Neural cell (in vitro differentiated cells): Measurements from ENCODE around the gene THBS2. TPM values are rescaled to one million over a fixed set of nuclear protein-coding genes. Genes with fewer than 3 reads are reported as not detected.

ENCODE experiments used
- H2AFZ ChIP-seq: fragments of 200-600, 300-800 bp; sonication (generic), shearing (Covaris generic); 2 replicates; pipeline ENCODE4 v1.6.0; 2014; ENCODE audit warnings: low read depth, mild to moderate bottlenecking, antibody characterized with exemption, low read length, moderate library complexity
- H3F3A ChIP-seq: fragments of 200-600 bp; shearing (Covaris generic); 2 replicates; pipeline ENCODE4 v1.6.1; 2016; ENCODE audit warnings: mild to moderate bottlenecking, moderate library complexity, mixed read lengths, antibody characterized with exemption, low read length; ENCODE audit not compliant: insufficient read depth, poor library complexity, severe bottlenecking
- H3K27ac ChIP-seq: fragments of 200-600, 300-800 bp; sonication (generic), shearing (Covaris generic); 2 replicates; pipeline ENCODE4 v1.5.1; 2014; ENCODE audit warnings: mild to moderate bottlenecking, low read length, moderate library complexity
- H3K27me3 ChIP-seq: fragments of 300-800, 200-600 bp; sonication (generic), shearing (Covaris generic); 2 replicates; pipeline ENCODE4 v1.6.0; 2014; ENCODE audit warnings: mild to moderate bottlenecking, low read depth, low read length, moderate library complexity; ENCODE audit not compliant: insufficient read depth
- H3K36me3 ChIP-seq: fragments of 300-800, 200-600 bp; sonication (generic), shearing (Covaris generic); 2 replicates; pipeline ENCODE4 v1.5.1; 2014; ENCODE audit warnings: mild to moderate bottlenecking, antibody characterized with exemption, low read length, moderate library complexity; ENCODE audit not compliant: insufficient read depth
- H3K4me2 ChIP-seq: fragments of 300-800, 200-600 bp; sonication (generic), shearing (Covaris generic); 2 replicates; pipeline ENCODE4 v1.6.0; 2014; ENCODE audit warnings: mild to moderate bottlenecking, low read length
- H3K4me3 ChIP-seq: fragments of 300-800, 200-600 bp; sonication (generic), shearing (Covaris generic); 2 replicates; pipeline ENCODE4 v1.5.1; 2014; ENCODE audit warnings: mild to moderate bottlenecking, low read length, moderate library complexity
- H3K79me2 ChIP-seq: fragments of 200-600 bp; shearing (Covaris generic); replicated peaks from 2 replicates; pipeline ENCODE4 v1.6.0; 2014; ENCODE audit warnings: mild to moderate bottlenecking, low read length, moderate library complexity; ENCODE audit not compliant: insufficient read depth
- H3K9ac ChIP-seq: fragments of 300-800, 200-600 bp; sonication (generic), shearing (Covaris generic); 2 replicates; pipeline ENCODE4 v1.6.1; 2016; ENCODE audit warnings: mild to moderate bottlenecking, low read length, mixed read lengths
- H3K9me2 ChIP-seq: fragments of 200-600 bp; shearing (Covaris generic); 2 replicates; pipeline ENCODE4 v1.6.1; 2016; ENCODE audit warnings: mild to moderate bottlenecking, low read length, mixed read lengths; ENCODE audit not compliant: insufficient read depth
- H3K9me3 ChIP-seq: fragments of 200-600, 300-800 bp; sonication (generic), shearing (Covaris generic); 2 replicates; pipeline ENCODE4 v1.6.1; 2016; ENCODE audit warnings: mild to moderate bottlenecking, mixed run types, low read length, moderate library complexity, mixed read lengths
- H4K20me1 ChIP-seq: fragments of 200-600 bp; shearing (Covaris generic); 2 replicates; pipeline ENCODE4 v1.6.1; 2016; ENCODE audit warnings: mild to moderate bottlenecking, mixed run types; ENCODE audit not compliant: insufficient read depth
- CTCF ChIP-seq: fragments of 450-650 bp; IDR thresholded peaks from 2 replicates; pipeline ENCODE4 v1.5.1; 2014; ENCODE audit warnings: antibody characterized with exemption, mild to moderate bottlenecking, moderate library complexity; ENCODE audit not compliant: poor library complexity, severe bottlenecking
- EP300 ChIP-seq: fragments of 450-650 bp; conservative IDR thresholded peaks from 2 replicates; pipeline ENCODE4 v1.6.1; 2014; ENCODE audit warnings: antibody characterized with exemption, mild to moderate bottlenecking, moderate library complexity; ENCODE audit not compliant: poor library complexity, severe bottlenecking
- EZH2 ChIP-seq: fragments of 200-600, 300-800 bp; shearing (Covaris generic), sonication (generic); IDR thresholded peaks from 2 replicates; pipeline ENCODE4 v1.6.1; 2014; ENCODE audit warnings: antibody characterized with exemption, low read length, borderline replicate concordance, mild to moderate bottlenecking; ENCODE audit not compliant: insufficient read depth, poor library complexity, severe bottlenecking
- MXI1 ChIP-seq: fragments of 450-650 bp; conservative IDR thresholded peaks from 2 replicates; pipeline ENCODE4 v1.6.1; 2014; ENCODE audit warnings: antibody characterized with exemption, mild to moderate bottlenecking; ENCODE audit not compliant: poor library complexity, severe bottlenecking
- POLR2AphosphoS5 ChIP-seq: IDR thresholded peaks from 2 replicates; pipeline ENCODE4 v1.6.1; 2012
- RAD21 ChIP-seq: fragments of 450-650 bp; conservative IDR thresholded peaks from 2 replicates; pipeline ENCODE4 v1.6.1; 2014; ENCODE audit warnings: antibody characterized with exemption, mild to moderate bottlenecking, moderate library complexity
- REST ChIP-seq: IDR thresholded peaks from 2 replicates; pipeline ENCODE4 v1.6.1; 2012; ENCODE audit warnings: borderline replicate concordance
- SMC3 ChIP-seq: fragments of 450-650 bp; conservative IDR thresholded peaks from 2 replicates; pipeline ENCODE4 v1.6.1; 2014; ENCODE audit warnings: antibody characterized with exemption, mild to moderate bottlenecking, moderate library complexity; ENCODE audit not compliant: poor library complexity
- TAF1 ChIP-seq: IDR thresholded peaks from 2 replicates; pipeline ENCODE4 v1.6.1; 2012; ENCODE audit warnings: low read depth
- polyA plus RNA-seq: library from polyadenylated mRNA; depleted of rRNA; stranded (reverse); fragments of >200 nt; gene quantifications from 2 replicates; pipeline ENCODE4 v1.2.3, GENCODE V29; 2014

THBS2 gene
- polyA plus RNA-seq, 1 donor from 2014 or later = 0.88 TPM

GRCh38 chr6:169168302-169168630, 85.4 kb downstream of the THBS2 start:
- Histone ChIP-seq H2AFZ (no peak overlapping the region), H3K9ac (no peak overlapping the region)

GRCh38 chr6:169167581-169168301, 85.9 kb downstream of the THBS2 start:
- TF ChIP-seq EZH2 (no peak), RAD21 (no peak), TAF1 (no peak), SMC3 (no peak), CTCF (no peak), EP300 (no peak)
- Histone ChIP-seq H3K9me3 (no peaks in the 10 kb centered on the region), H3K4me3 (no peak overlapping the region), H3K4me2 (no peak overlapping the region), H4K20me1 (no peaks in the 10 kb centered on the region), H3K79me2 (no peaks in the 10 kb centered on the region), H3K36me3 (no peaks in the 10 kb centered on the region), H3K9ac (no peak overlapping the region), H3K27ac (no peak overlapping the region), H3K27me3 (no peaks in the 10 kb centered on the region), H2AFZ (no peak overlapping the region), H3F3A (no peaks in the 10 kb centered on the region), H3K9me2 (no peaks in the 10 kb centered on the region)

More at GRCh38 chr6:169168302-169168630, 85.4 kb downstream of the THBS2 start:
- no peak overlapping the region for H3K4me3 ChIP-seq
- H3K4me2 ChIP-seq = no peak overlapping the region
- no peaks in the 10 kb centered on the region for H3K9me2 ChIP-seq
- H3K27me3 ChIP-seq = no peaks in the 10 kb centered on the region
- H3F3A ChIP-seq = no peaks in the 10 kb centered on the region
- no peaks in the 10 kb centered on the region for H4K20me1 ChIP-seq
- H3K27ac ChIP-seq = no peak overlapping the region
- TF ChIP-seq SMC3 = no peak
- no peak for TF ChIP-seq EZH2
- no peak for TF ChIP-seq EP300
- TF ChIP-seq POLR2AphosphoS5 = no peak
- TF ChIP-seq TAF1 = no peak
- no peak for TF ChIP-seq RAD21
- TF ChIP-seq REST = no peak
- no peak for TF ChIP-seq MXI1
- no peak for TF ChIP-seq CTCF
- no peaks in the 10 kb centered on the region for H3K79me2 ChIP-seq
- H3K9me3 ChIP-seq = no peaks in the 10 kb centered on the region
- H3K36me3 ChIP-seq = no peaks in the 10 kb centered on the region
